K562 (cell line): Measurements from ENCODE around the gene UQCRFS1. TPM values are rescaled to one million over a fixed set of nuclear protein-coding genes. Genes with fewer than 3 reads are reported as not detected.

Experiments used
- ATAC-seq: fragments of 200-7000 bp; cut with Tn5 transposase; 3 replicates; pipeline ENCODE4 v1.9.1; 2020; ENCODE audit warnings: moderate library complexity
- BruUV-seq: library from RNA; stranded (reverse); fragments of 400-500 nt; replicated peaks from 2 replicates; lab custom pipeline; 2021; lab: Mats Ljungman, UMichigan
- CTCF ChIA-PET: fragments of 300-600 bp; formaldehyde crosslinking; extraction: SDS; loops from one replicate; lab custom pipeline; 2021; ENCODE audit warnings: low intra/inter-chr PET ratio; lab: Yijun Ruan, JAX
- POLR2A ChIA-PET: fragments of 300-600, 350-650 bp; sonication (Branson Sonifier 250); formaldehyde crosslinking; extraction: SDS; loops from one replicate; lab custom pipeline; 2021; ENCODE audit warnings: antibody characterized with exemption, inconsistent platforms; lab: Yijun Ruan, JAX
- DNase-seq, 4 experiments: peaks; one replicate each; pipeline versions ENCODE4 v3.0.0 to v3.0.0-alpha.2; 2011 to 2018; ENCODE audit warnings: low spot score in 3 of 4, mixed read lengths in 3 of 4; ENCODE audit errors: extremely low read depth in 1 of 4
- FAIRE-seq: peaks from 2 replicates; lab custom pipeline; 2011; peaks lifted over from hg19 to GRCh38; lab: Jason Lieb, UNC
- H2AFZ ChIP-seq: 2 replicates; pipeline ENCODE4 v1.6.0; 2011; ENCODE audit warnings: low read depth, low read length, control low read depth, inconsistent platforms
- H3K27ac ChIP-seq: fragments of 200-600 bp; 3 replicates; pipeline ENCODE4 v1.8.0; 2011; ENCODE audit warnings: low read depth, mild to moderate bottlenecking, control low read depth, inconsistent platforms, low read length, moderate library complexity, mixed read lengths; ENCODE audit errors: extremely low read depth
- H3K27me3 ChIP-seq, 2 experiments: fragments of 300-600 bp in 1 of 2; 2 replicates in 1 of 2; 3 replicates in 1 of 2; pipeline versions ENCODE4 v1.6.0 to v1.8.0; 2011; ENCODE audit warnings: inconsistent platforms in 2 of 2, low read length in 2 of 2, mild to moderate bottlenecking in 1 of 2, mixed read lengths in 1 of 2, moderate library complexity in 1 of 2; ENCODE audit not compliant: control insufficient read depth in 2 of 2, insufficient read depth in 2 of 2
- H3K36me3 ChIP-seq: fragments of 300-600 bp; 3 replicates; pipeline ENCODE4 v1.8.0; 2011; ENCODE audit warnings: mild to moderate bottlenecking, low read length, inconsistent platforms; ENCODE audit not compliant: control insufficient read depth, insufficient read depth
- H3K4me1 ChIP-seq, 2 experiments: fragments of 200-600 bp in 1 of 2; replicated peaks in 1 of 2; 2 replicates in 1 of 2; 3 replicates in 1 of 2; pipeline versions ENCODE4 v1.5.1 to v1.8.0; 2011; ENCODE audit warnings: inconsistent platforms in 2 of 2, low read length in 2 of 2, mild to moderate bottlenecking in 1 of 2, mixed read lengths in 1 of 2, moderate library complexity in 1 of 2; ENCODE audit not compliant: control insufficient read depth in 2 of 2, insufficient read depth in 2 of 2
- H3K4me2 ChIP-seq: 2 replicates; pipeline ENCODE4 v1.6.1; 2011; ENCODE audit warnings: low read length, control low read depth, inconsistent platforms, mixed read lengths; ENCODE audit not compliant: insufficient read depth
- H3K4me3 ChIP-seq: fragments of 200-600 bp; sonication (generic), shearing (Covaris generic); 2 replicates; pipeline ENCODE4 v1.5.1; 2016; ENCODE audit warnings: control low read depth, inconsistent platforms
- H3K79me2 ChIP-seq: fragments of 200-600 bp; 3 replicates; pipeline ENCODE4 v1.8.0; 2011; ENCODE audit warnings: low read length, inconsistent platforms; ENCODE audit not compliant: control insufficient read depth, insufficient read depth
- H3K9ac ChIP-seq, 2 experiments: 2 replicates each; pipeline versions ENCODE4 v1.6.0 to v1.6.1; 2011; ENCODE audit warnings: low read depth in 2 of 2, low read length in 2 of 2, control low read depth in 1 of 2, inconsistent platforms in 1 of 2, mild to moderate bottlenecking in 1 of 2, mixed read lengths in 1 of 2; ENCODE audit not compliant: insufficient read depth in 1 of 2
- H3K9me1 ChIP-seq: one replicate; pipeline ENCODE4 v1.6.0; 2011; ENCODE audit warnings: inconsistent platforms, mild to moderate bottlenecking, low read length, moderate library complexity; ENCODE audit not compliant: control insufficient read depth, insufficient read depth
- H3K9me3 ChIP-seq: replicated peaks from 2 replicates; pipeline ENCODE4 v1.5.1; 2011; ENCODE audit warnings: low read depth, low read length, inconsistent platforms; ENCODE audit not compliant: control insufficient read depth, insufficient read depth
- H4K20me1 ChIP-seq: replicated peaks from 2 replicates; pipeline ENCODE4 v1.6.1; 2011; ENCODE audit warnings: low read length, inconsistent platforms, mixed read lengths; ENCODE audit not compliant: control insufficient read depth, insufficient read depth
- BACH1 ChIP-seq: fragments of 200-800 bp; sonication (Bioruptor generic); IDR thresholded peaks from 2 replicates; pipeline ENCODE4 v1.6.1; 2016; ENCODE audit warnings: missing genetic modification characterization, missing compliant biosample characterization
- HMGN3 ChIP-seq: IDR thresholded peaks from 2 replicates; pipeline ENCODE4 v1.6.1; 2011; ENCODE audit warnings: borderline replicate concordance, low read depth, mild to moderate bottlenecking, mixed read lengths, low read length; ENCODE audit not compliant: insufficient read length; ENCODE audit errors: extremely low read depth
- L3MBTL2 ChIP-seq: fragments of 450-650 bp; IDR thresholded peaks from 2 replicates; pipeline ENCODE4 v1.6.1; 2016; ENCODE audit warnings: mild to moderate bottlenecking, moderate library complexity
- MAFK ChIP-seq: IDR thresholded peaks from 2 replicates; pipeline ENCODE4 v1.6.1; 2011; ENCODE audit warnings: low read length, improper control_type of control experiment
- RAD21 ChIP-seq, 2 experiments: fragments of 250-450 bp in 1 of 2; fragments of 450-650 bp in 1 of 2; sonication (Bioruptor Pico) in 1 of 2; formaldehyde crosslinking in 1 of 2; IDR thresholded peaks in 1 of 2; conservative IDR thresholded peaks in 1 of 2; 2 replicates each; pipeline versions ENCODE4 v1.4.0 to v1.8.0; 2020 to 2022; ENCODE audit warnings: mild to moderate bottlenecking in 2 of 2, moderate library complexity in 1 of 2
- RBM15 ChIP-seq: fragments of 200-400 bp; formaldehyde crosslinking; IDR thresholded peaks from 2 replicates; pipeline ENCODE4 v1.6.1; 2018; ENCODE audit warnings: mild to moderate bottlenecking, low read length, moderate library complexity; ENCODE audit not compliant: insufficient read depth
- SETDB1 ChIP-seq: IDR thresholded peaks from one replicate; pipeline ENCODE4 v1.6.1; 2012; ENCODE audit warnings: low read length, control low read depth, inconsistent platforms
- ZKSCAN3 ChIP-seq: fragments of 250-450 bp; sonication (Bioruptor Pico); IDR thresholded peaks from 2 replicates; pipeline ENCODE4 v1.4.0; 2020
- WGBS: fragments of 100-300 bp; shearing (Covaris generic); methylation state at CpG from one replicate; pipeline ENCODE4 v1.1.6; 2016; ENCODE audit warnings: low coverage, mixed read lengths; ENCODE audit not compliant: insufficient coverage; ENCODE audit errors: missing lambda C conversion rate; 5-methylcytosine and 5-hydroxymethylcytosine counted together
- in situ Hi-C: fragments of 300-500 bp; cut with MboI; formaldehyde crosslinking; loops from 4 replicates; pipeline ENCODE4 v1.15.0; 2018; ENCODE audit warnings: inconsistent platforms, mixed read lengths
- intact Hi-C: fragments of 100-400 bp; cut with micrococcal nuclease; formaldehyde crosslinking; loops from 2 replicates; pipeline ENCODE4 v1.14.2; 2022
- polyA plus RNA-seq, 8 experiments: library from polyadenylated mRNA; depleted of rRNA in 4 of 8; stranded (reverse) in 5 of 8; unstranded in 3 of 8; fragments of >200 nt; fragmentation: Nextera tagmentation in 2 of 8; fragmentation: Illumina TruSeq in 1 of 8; extraction: Ambion mirVana in 2 of 8; extraction: Trizol in 1 of 8; gene quantifications; 2 replicates each; pipeline versions ENCODE4 v1.2.1 to v1.2.3, GENCODE V29; 2011 to 2014; ENCODE audit warnings: inconsistent platforms in 1 of 8, missing spikeins in 1 of 8
- total RNA-seq, 7 experiments: library from RNA; depleted of rRNA in 6 of 7; stranded (reverse); fragments of >200 nt in 6 of 7; fragmentation: Illumina TruSeq in 2 of 7; extraction: Trizol in 2 of 7; gene quantifications; 2 replicates each; pipeline versions ENCODE4 v1.2.1 to v1.2.3, GENCODE V29; 2011 to 2021; ENCODE audit warnings: low replicate concordance in 1 of 7

UQCRFS1 gene
- total and polyA plus RNA-seq, 9 of the 15 experiments (the other 6 are each of a cell fraction or from before 2014, with no cell fraction given), result 10.8 to 110 (median 64.7) TPM

- peak in 1 of 2 experiments; percentile 57; a peak in 2 of 4 replicates for TF ChIP-seq RAD21 (CRISPR knock-in tag; conservative IDR thresholded peaks at IDR 0.05 in 1 of 2, IDR thresholded peaks at IDR 0.05 in 1 of 2)
Observed at GRCh38 chr19:29259153-29259552, 46.2 kb upstream of the UQCRFS1 start (continued).

- in situ Hi-C loops (loop anchor here (10.0 kb wide), 1 partner anchor 522 kb away; no protein-coding TSS in a partner anchor), intact Hi-C loops (no loop called here)
- peaks cover 0 to 2% of the 10 kb centered on the region in 2 experiments; a peak in 2 of 5 replicates for H3K27me3 ChIP-seq
- H3K9me1 ChIP-seq, result no peaks in the 10 kb centered on the region
- H3K27ac ChIP-seq, result no peak overlapping the region
- H3K36me3 ChIP-seq, result no peaks in the 10 kb centered on the region
- FAIRE-seq (no peak), DNase-seq (no peak), ATAC-seq (no peak)
- WGBS, result 0% methylated on average over 2 of the region's 2 CpGs
- ChIA-PET POLR2A (no interaction called here), CTCF (interaction anchor here (0.6 kb wide), 1 partner anchor 1858 kb away, joined by 3 read pairs; no protein-coding TSS in a partner anchor)
- H4K20me1 ChIP-seq, result no peaks in the 10 kb centered on the region; the same call in 1 of the 2 replicates
- H3K4me1 ChIP-seq, result no peaks in the 10 kb centered on the region
- H3K9me3 ChIP-seq, result no peaks in the 10 kb centered on the region
- no peak overlapping the region for H3K9ac ChIP-seq
- H2AFZ ChIP-seq, result no peak overlapping the region
- no TSS peak for BruUV-seq
- H3K79me2 ChIP-seq, result no peaks in the 10 kb centered on the region
- TF ChIP-seq ZKSCAN3 (CRISPR knock-in tag), result no peak
- TF ChIP-seq MAFK, result no peak
- no peak for TF ChIP-seq BACH1
- TF ChIP-seq HMGN3, result no peak
- no peak for TF ChIP-seq SETDB1
- TF ChIP-seq RBM15, result no peak
- TF ChIP-seq L3MBTL2, result no peak
- no peak overlapping the region for H3K4me2 ChIP-seq
- H3K4me3 ChIP-seq, result no peak overlapping the region
Observed at GRCh38 chr19:29256516-29256915, 43.6 kb upstream of the UQCRFS1 start.
